Activated CD8-positive, alpha-beta memory T cell treated with anti-CD3 and anti-CD28 coated beads, Interleukin-2, amount 50 U/mL, for 1 hour (primary cell): ENCODE results near the gene TMEM62.
"Not testable (repeated sequence)": the region's sequence is repeated elsewhere in the genome, so short reads cannot be mapped to it uniquely, and the experiment has no call there.

Experiments
- DNase-seq: peaks from one replicate; pipeline ENCODE4 v3.0.0-alpha.2; 2020; ENCODE audit errors: extremely low read depth

The TMEM62 gene

DNA sequence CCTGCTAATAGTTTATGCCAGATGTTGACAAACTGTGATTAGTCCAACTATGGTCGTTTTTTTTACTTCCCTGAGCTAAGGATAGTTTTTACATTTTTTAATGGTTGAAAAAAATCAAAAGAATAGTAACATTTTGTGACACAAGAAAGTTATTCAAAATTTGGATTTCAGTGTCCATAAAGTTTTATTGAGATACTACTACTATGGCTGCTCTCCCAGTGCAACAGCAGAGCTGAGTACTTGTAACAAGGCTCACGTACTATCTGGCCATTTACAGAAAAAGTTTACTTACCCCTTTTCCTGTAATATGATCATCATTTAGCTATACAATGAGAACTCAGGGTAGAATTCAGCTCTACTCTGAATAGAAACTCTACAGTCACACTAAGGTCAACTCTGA, 11.5 kb upstream of the TMEM62 start:
- DNase-seq = no peak

DNA sequence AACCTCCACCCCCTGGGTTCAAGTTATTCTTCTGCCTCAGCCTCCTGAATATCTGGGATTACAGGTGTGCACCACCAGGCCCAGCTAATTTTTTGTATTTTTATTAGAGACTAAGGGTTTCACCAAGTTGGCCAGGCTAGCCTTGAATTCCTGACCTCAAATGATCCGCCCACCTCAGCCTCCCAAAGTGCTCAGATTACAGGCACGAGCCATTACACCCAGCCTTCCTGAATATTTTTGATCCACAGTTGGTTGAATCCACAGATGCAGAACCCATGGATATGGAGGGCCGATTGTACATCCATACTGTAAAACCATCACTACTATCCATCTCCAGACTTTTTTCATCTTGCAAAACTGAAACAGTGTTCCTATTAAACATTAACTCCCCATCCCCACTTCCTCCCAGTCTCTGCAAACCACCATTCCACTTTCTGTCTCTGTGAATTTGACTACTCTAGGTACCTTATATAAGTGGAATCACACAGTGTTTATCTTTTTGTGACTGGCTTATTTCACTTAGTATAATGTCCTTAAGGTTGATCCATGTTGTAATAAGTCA, 8.2 kb upstream of the TMEM62 start:
- no peak for DNase-seq

DNA sequence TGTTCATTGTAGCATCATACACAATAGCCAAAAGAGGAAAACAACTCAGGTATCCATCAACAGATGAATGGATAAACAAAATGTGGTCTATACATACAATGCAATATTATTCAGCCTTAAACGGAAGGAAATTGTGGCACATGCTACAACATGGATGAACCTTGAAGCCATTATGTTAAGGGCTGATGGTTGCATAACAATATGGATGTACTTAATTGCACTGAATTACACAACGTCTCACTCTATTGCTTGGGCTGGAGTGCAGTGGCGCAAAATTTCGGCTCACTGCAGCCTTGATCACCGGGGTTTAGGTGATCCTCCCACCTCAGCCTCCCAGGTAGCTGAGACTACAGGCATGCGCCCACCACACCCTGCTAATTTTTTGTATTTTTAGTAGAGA, 7.0 kb upstream of the TMEM62 start:
- no peak for DNase-seq

- DNase-seq = no peak
These were observed 5.6 kb upstream of the TMEM62 start for GRCh38 chr15:43127752-43128151.

DNA sequence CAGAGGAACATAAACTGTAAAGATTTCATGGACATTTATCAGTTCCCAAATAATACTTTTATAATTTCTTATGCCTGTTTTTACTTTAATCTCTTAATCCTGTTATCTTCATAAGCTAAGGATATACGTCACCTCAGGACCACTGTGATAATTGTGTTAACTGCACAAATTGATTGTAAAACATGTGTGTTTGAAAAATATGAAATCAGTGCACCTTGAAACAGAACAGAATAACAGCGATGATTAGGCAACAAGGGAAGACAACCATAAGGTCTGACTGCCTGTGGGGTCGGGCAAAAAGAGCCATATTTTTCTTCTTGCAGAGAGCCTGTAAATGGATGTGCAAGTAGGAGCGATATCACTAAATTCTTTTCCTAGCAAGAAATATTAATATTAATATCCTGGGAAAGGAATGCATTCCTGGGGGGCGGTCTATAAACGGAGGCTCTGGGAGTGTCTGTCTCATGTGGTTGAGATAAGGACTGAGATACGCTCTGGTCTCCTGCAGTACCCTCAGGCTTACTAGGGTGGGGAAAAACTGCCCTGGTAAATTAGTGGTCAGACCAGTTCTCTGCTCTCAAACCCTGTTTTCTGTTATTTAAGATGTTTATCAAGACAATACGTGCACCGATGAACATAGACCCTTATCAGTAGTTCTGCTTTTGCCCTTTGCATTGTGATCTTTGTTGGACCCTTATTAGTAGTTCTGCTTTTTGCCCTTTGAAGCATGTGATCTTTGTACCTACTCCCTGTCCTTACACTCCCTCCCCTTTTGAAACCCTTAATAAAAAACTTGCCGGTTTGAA, 5.0 kb upstream of the TMEM62 start:
- not testable (repeated sequence) for DNase-seq

DNA sequence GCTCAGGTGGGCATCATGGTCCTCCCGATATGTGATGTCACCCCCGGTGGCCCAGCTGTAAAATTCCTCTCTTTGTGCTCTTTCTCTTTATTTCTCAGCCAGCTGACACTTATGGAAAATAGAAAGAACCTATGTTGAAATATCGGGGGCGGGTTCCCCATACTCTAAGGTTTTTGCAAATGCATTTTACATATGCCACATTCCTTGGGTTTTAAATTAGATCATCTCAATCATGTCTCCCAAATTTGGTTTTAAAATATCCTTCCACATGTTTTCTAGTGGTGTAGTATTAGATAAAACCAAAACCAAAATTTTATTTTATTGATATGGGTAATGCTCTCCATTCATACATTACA, 4.4 kb upstream of the TMEM62 start:
- DNase-seq = no peak

DNA sequence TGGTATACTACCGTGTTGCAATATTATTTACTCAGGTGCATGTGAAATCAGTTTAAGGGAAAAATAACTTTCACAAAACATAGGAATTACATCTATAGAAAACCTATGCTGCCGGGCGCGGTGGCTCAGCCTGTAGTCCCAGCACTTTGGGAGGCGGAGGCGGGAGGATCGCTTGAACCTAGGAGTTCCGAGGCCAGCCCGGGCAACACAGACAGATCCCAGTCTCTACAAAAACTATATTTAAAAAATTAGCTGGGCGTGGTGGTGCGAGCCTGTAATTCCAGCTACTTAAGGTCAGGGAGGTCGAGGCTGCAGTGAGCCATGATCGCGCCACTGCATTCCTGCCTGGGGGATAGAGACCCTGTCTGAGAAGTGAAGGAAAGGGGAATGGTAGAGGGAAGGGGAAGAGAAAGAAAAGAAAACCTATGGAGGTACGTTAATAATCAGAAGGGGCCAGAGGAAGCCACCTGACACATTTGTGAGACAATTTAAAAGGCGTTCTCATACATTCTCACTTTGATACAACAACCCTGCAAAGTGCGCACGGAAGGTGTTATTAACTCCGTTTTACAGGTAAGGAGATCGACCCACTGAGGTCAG, 456 bp upstream of the TMEM62 start:
- DNase-seq = no peak

- no peak for DNase-seq
These were observed 810 bp downstream of the TMEM62 start for GRCh38 chr15:43134157-43134635.

DNA sequence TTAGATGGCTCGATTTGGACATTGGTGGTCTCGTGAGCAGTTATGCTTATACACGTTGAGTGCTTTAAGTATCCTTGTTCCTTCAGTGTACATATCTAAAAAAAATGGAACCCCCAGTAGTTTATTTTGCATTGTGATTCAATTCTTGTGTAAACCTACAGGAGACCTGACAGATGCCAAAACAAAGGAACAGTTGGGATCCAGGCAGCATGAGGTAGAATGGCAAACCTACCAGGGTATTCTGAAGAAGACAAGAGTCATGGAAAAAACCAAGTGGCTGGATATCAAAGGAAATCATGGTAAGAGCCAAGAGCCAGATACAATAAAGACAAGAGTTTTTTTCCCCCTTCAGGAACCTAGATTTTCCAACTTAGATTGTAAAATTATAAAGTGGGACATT, 2.0 kb downstream of the TMEM62 start:
- no peak for DNase-seq

GRCh38 chr15:43143203-43143941, 10.0 kb downstream of the TMEM62 start:
- no peak for DNase-seq

GRCh38 chr15:43144512-43144911, 11.1 kb downstream of the TMEM62 start:
- no peak for DNase-seq

- DNase-seq = no peak
These were observed 12.8 kb downstream of the TMEM62 start for GRCh38 chr15:43146184-43146583.

GRCh38 chr15:43150191-43150929, 17.0 kb downstream of the TMEM62 start:
- DNase-seq = no peak

- DNase-seq = no peak
These were observed 18.3 kb downstream of the TMEM62 start for GRCh38 chr15:43151688-43152087.

DNA sequence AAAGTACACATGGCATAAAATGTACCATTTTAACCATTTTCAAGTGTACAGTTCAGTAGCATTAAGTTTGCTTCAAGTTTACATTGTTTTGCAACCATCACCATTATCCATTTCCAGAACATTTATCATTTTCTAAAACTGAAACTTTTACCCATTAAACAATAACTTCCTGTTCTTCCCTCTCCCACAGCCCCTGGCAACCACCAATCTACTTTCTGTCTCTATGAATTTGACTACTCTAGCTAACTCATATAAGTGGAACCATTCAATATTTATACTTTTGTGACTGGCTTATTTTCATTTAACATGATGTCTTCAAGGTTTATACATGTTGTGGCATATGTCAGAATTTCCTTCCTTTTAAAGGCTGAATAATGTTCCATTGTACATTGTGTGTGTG, 19.9 kb downstream of the TMEM62 start:
- DNase-seq = no peak

DNA sequence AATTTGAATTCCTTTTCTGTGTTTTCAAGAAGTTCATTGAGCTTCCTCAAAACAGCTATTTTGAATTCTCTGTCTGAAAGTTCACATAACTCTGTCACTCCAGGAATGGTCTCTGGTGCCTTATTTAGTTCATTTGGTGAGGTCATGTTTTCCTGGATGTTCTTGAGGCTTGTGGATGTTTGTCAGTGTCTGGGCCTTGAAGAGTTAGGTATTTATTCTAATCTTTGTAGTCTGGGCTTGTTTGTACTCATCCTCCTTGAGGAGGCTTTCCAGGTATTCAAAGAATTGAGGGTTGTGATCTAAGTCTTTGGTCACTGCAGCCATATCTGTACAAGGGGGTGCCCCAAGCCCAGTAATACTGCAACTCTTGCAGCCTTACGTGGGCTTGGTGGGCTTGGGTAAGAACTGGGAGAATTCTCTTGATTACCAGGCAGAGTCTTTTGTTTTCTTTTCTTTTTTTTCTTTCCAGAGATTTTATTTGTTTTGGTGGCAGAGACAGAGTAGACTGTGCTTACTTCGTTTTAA, 32.5 kb downstream of the TMEM62 start:
- no peak for DNase-seq

DNA sequence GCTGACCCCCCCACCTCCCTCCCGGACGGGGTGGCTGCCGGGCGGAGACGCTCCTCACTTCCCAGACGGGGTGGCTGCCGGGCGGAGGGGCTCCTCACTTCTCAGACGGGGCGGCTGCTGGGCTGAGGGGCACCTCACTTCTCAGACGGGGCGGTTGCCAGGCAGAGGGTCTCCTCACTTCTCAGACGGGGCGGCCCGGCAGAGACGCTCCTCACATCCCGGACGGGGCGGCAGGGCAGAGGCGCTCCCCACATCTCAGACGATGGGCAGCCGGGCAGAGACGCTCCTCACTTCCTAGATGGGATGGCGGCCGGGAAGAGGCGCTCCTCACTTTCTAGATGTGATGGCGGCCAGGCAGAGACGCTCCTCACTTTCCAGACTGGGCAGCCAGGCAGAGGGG, 33.9 kb downstream of the TMEM62 start:
- not testable (repeated sequence) for DNase-seq

DNA sequence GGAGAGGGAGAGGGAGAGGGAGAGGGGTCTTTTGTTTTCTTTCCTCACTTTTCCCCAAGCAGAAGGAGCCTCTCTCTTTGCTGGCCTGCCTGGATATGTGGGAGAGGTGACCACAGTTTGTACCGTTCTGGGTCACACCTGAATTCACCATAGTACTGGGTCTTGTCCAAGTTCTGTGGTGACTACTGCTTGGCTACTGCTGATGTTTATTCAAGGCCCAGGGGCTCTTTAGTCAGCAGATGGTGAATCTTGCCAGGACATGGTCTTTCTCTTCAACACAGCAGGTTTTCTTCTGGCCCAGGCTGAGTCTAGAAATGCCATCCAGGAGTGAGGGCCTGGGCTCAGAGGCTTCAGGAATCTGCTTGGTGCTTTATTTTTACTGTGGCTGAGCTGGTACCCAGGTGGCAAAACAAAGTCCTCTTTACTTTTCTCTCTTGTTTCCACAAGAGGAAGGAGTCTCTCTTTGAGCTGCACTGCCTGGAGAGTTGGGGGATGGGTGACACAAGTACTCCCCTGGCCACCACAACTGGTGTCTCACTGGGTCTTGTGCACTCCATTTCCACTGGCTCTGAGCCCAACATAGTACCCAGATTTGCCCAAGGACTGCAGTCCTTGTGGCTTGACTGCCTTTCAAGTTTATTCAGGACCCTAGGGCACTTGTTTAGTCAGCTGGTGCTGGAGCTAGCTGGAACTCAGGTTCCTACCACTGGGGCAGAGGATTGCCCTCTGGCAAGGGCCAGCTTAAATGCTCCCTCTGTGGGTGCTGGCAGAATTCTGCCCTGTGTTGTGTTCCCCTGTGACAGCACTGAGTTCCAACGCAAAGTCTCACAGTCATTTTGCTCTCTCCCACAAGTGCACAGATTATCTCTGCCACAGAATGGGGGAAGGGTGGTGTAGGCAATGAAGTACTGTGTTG, 35.1 kb downstream of the TMEM62 start:
- DNase-seq = no peak

GRCh38 chr15:43169888-43170287, 36.5 kb downstream of the TMEM62 start:
- no peak for DNase-seq

- not testable (repeated sequence) for DNase-seq
These were observed 42.4 kb downstream of the TMEM62 start for GRCh38 chr15:43175656-43176309.
